GM18951 (cell line): ENCODE results near the gene RANBP3.

Experiments used
- POLR2A ChIP-seq: IDR thresholded peaks from 4 replicates; pipeline ENCODE4 v1.6.1; 2011; ENCODE audit warnings: mild to moderate bottlenecking; ENCODE audit not compliant: insufficient read length, insufficient read depth; ENCODE audit errors: extremely low read depth
- in situ Hi-C: fragments of 300-500 bp; cut with MboI; formaldehyde crosslinking; loops from one replicate; pipeline ENCODE4 v1.12.0; 2022; ENCODE audit warnings: low sequenced_read_pairs, mixed read lengths, inconsistent platforms; ENCODE audit not compliant: unreplicated experiment

Gene RANBP3

GRCh38 chr19:5999693-6000092 is 21.8 kb upstream of the RANBP3 start:
- TF ChIP-seq POLR2A = no peak
- in situ Hi-C loops = no loop called here

GRCh38 chr19:5997371-5997770 is 19.4 kb upstream of the RANBP3 start:
- TF ChIP-seq POLR2A = no peak
- in situ Hi-C loops = no loop called here

- in situ Hi-C loops = no loop called here
- TF ChIP-seq POLR2A = no peak
Measured at GRCh38 chr19:5996623-5997320, 18.8 kb upstream of the RANBP3 start.

GRCh38 chr19:5996102-5996501 is 18.2 kb upstream of the RANBP3 start:
- in situ Hi-C loops = no loop called here
- TF ChIP-seq POLR2A = no peak

- in situ Hi-C loops = no loop called here
- TF ChIP-seq POLR2A = no peak
Measured at GRCh38 chr19:5995606-5996005, 17.7 kb upstream of the RANBP3 start.

GRCh38 chr19:5994405-5995165 is 16.6 kb upstream of the RANBP3 start:
- in situ Hi-C loops = no loop called here
- TF ChIP-seq POLR2A = no peak

GRCh38 chr19:5993648-5994358 is 15.9 kb upstream of the RANBP3 start:
- in situ Hi-C loops = no loop called here
- no peak for TF ChIP-seq POLR2A

- in situ Hi-C loops = no loop called here
- no peak for TF ChIP-seq POLR2A
Measured at GRCh38 chr19:5993201-5993600, 15.3 kb upstream of the RANBP3 start.

- no peak for TF ChIP-seq POLR2A
- in situ Hi-C loops = no loop called here
Measured at GRCh38 chr19:5992756-5993155, 14.8 kb upstream of the RANBP3 start.

- in situ Hi-C loops = no loop called here
- no peak for TF ChIP-seq POLR2A
Measured at GRCh38 chr19:5991244-5991838, 13.4 kb upstream of the RANBP3 start.

GRCh38 chr19:5990289-5990797 is 12.4 kb upstream of the RANBP3 start:
- TF ChIP-seq POLR2A = no peak
- in situ Hi-C loops = no loop called here

GRCh38 chr19:5989388-5990074 is 11.6 kb upstream of the RANBP3 start:
- TF ChIP-seq POLR2A = no peak
- in situ Hi-C loops = no loop called here
